HG03558 (cell line): ENCODE measurements around the gene SFT2D2.

ENCODE experiments used
- ATAC-seq: cut with Tn5 transposase; IDR thresholded peaks from one replicate; pipeline ENCODE4 v1.9.1; 2021; ENCODE audit warnings: moderate number of reproducible peaks; ENCODE audit not compliant: unreplicated experiment; ENCODE audit errors: extremely low read depth

The SFT2D2 gene

DNA sequence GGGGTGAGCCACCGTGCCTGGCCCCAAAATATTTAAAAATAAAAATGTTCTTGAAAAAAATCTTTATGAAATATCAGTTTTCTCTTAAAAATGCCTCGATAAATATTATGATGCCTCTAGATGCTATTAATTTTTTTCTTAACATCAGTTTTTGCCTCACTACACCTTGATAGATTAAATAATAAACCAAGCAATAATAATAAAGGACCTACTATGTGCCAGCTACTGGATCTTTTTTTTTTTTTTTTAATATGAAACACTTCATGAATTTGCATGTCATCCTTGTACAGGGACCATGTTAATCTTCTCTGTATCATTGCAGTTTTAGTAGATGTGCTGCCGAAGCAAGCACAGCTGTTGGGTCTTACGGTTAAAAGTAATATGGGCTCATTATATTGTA lies 37.3 kb downstream of the SFT2D2 start:
- no peak for ATAC-seq

- no peak for ATAC-seq
Measured at GRCh38 chr1:168264296-168264695, 38.5 kb downstream of the SFT2D2 start.

DNA sequence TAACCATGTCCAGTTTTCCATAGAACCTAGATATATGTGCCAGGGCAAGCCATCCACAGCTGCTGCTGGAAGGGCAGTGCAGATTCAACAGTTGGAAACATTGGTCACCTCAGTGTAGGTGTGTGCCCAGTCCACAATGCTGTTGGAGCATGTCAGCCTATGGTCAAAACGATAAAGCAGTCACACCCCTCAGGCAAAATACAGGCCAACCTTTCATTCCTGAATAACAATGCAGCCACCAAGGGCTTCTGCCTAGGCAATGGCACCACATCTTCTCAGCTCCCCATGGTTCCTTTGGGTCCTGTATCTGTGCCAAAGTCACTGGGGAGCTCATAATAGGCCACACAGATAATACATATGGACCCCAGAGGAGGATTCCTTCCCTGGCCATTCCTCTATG lies 39.8 kb downstream of the SFT2D2 start:
- no peak for ATAC-seq

GRCh38 chr1:168266644-168267186 lies 40.9 kb downstream of the SFT2D2 start:
- no peak for ATAC-seq

DNA sequence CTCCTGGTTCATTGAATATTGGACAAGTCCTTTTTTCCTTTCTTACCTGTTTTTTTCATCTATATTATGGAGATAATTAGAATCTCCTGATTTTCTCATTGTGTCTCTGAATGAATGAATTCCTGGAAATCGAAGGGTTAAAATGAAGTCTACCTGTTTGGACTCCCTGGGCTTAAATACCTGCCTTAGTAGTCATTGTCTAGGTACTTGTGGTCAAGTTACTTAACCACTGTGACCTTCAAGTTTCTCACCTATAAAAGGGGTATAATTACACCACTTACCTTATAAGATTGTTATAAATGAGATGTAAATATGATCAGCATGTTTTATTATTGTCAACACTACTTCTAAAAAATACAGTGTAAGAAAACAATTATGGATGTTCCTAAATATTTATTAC lies 45.8 kb downstream of the SFT2D2 start:
- ATAC-seq, result no peak

- ATAC-seq, result no peak
Measured at GRCh38 chr1:168273575-168273974, 47.8 kb downstream of the SFT2D2 start.

DNA sequence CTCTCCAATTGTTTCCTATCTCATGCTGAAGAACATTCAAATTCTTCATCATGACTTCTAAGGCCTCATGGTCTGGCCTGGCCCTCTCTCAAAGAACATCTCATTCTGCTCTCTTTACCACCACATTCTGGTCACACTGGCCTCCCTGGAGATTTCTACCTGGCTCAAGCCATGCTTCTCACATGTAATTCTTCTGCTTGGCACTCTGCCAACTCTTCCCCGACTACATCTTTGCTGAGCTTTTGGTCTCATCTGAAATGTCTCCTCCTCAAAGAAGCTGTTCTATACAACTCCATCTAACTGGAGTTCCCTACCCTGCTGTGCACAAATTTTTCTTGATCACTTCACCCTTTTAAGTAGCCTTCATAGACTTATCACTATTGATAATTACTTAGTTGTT lies 53.4 kb downstream of the SFT2D2 start:
- no peak for ATAC-seq

- ATAC-seq, result no peak
Measured at GRCh38 chr1:168280296-168280927, 54.6 kb downstream of the SFT2D2 start, which contains the start of gene TBX19. TBX19 (plus strand) TSS chr1:168280877; CDS start chr1:168281091, 214 bp downstream.

- ATAC-seq, result no peak
Measured at GRCh38 chr1:168281603-168282325, 56.0 kb downstream of the SFT2D2 start.

DNA sequence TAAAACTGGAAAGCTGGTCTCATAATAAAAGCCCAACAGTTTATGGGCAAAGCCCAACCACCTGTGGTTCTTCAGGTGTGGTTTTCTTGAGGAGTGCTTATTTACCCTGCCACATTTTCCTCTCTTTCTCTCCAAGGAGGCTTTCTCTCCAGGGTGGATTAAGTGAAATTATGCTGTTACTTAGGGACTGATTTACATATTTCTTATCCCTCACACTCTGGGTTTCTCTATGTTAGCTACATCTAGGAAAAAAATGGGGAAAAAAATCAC lies 59.7 kb downstream of the SFT2D2 start:
- no peak for ATAC-seq

DNA sequence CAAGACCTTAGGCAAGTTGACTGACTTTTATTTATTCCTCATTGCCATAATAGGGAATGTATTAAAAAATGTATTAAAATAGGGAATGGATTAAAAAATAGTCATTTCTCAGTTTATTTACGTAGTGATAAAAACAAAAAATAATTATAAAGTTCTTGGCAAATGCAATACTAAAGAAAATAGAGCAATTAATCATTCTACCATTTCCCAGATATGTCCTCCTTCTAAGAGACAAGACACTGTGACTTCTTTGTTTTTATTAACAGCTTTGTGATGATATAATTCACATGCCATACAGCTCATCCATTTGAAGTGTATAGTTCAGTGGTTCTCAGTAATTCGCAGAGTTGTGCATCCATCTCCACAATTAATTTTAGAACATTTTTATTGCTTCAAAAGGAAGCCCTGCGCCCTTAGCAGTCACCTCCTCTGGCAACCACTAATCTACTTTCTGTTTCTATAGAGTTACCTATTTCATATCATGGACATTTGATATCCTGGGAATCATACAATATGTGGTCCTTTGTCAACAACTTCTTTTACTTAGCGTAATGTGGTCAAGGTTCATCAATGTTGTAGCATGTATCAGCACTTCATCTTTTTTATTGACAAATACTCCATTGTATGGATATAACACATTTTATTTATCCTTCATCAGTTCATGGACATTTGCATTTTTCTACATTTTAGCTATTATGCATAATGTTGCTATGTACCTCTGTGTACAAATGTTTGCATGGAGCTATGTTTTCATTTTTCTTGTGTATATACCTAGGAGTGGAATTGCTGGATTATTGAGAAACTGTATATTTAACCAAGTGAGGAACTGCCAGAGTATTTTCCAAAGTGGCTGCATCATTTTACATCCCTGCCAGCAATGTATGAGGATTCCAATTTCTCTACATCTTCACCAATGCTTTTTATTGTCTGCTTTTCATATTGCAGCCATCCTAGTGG lies 60.4 kb downstream of the SFT2D2 start:
- ATAC-seq, result no peak

DNA sequence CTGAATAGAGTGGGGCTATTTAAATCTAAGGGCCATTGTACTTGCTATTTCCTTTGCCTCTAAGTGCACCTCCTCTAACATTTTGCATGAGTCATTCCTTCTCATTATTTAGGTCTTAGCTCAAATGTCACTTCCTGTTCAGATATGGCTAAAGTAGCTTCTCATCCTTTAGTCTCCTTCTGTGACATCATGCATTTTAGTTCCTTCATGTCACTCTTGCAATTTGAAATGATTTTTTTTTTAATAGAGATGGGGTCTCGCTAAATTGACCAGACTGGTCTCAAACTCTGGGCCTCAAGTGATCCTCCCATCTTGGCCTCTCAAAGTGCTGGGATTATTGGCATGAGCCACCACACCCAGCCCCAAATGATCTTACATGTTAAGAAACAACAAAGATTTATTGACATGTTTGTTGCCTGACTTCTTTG lies 61.4 kb downstream of the SFT2D2 start:
- no peak for ATAC-seq

GRCh38 chr1:168288311-168289052 lies 62.7 kb downstream of the SFT2D2 start:
- ATAC-seq, result no peak

DNA sequence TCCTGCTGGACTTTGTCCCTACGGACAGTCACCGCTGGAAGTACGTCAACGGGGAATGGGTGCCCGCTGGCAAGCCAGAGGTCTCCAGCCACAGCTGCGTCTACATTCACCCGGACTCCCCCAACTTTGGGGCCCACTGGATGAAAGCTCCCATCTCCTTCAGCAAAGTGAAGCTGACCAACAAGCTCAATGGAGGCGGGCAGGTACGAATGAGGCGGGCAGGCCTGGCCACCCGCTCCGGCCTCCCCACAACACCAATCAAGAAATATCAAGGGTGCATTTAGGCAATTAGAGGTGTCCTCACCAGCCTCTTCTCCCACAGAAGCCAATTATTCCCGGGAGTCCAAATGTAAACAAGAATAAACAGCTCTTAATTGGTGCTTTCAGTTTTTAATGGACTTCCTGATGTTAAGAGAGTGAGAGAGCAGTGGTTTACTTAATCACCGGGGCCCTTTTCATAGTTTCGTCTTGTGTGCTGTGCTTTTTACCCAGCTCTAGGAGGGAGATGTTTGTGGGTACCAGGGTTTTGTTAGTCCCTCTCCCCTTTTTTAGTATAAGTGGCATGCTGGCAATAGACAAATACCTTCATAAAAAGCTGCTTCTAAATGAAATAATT lies 65.5 kb downstream of the SFT2D2 start:
- ATAC-seq, result no peak

GRCh38 chr1:168293356-168293755 lies 67.6 kb downstream of the SFT2D2 start:
- no peak for ATAC-seq

GRCh38 chr1:168295411-168296114 lies 69.8 kb downstream of the SFT2D2 start:
- no peak for ATAC-seq

- no peak for ATAC-seq
Measured at GRCh38 chr1:168297019-168297730, 71.4 kb downstream of the SFT2D2 start.

- ATAC-seq, result no peak
Measured at GRCh38 chr1:168298446-168298845, 72.6 kb downstream of the SFT2D2 start.
